Epithelial cell of proximal tubule (primary cell): ENCODE results near the gene ICAM4. TPM values are rescaled to one million over a fixed set of nuclear protein-coding genes. Genes with fewer than 3 reads are reported as not detected.
"Not testable (repeated sequence)": the region's sequence is repeated elsewhere in the genome, so short reads cannot be mapped to it uniquely, and the experiment has no call there.

Source experiments
- DNase-seq: peaks from one replicate; pipeline ENCODE4 v3.0.0-alpha.2; 2011; ENCODE audit warnings: low read depth
- H3K4me3 ChIP-seq: 2 replicates; pipeline ENCODE4 v1.5.1; 2011; ENCODE audit warnings: low read depth, mild to moderate bottlenecking, low read length
- total RNA-seq: library from RNA; depleted of rRNA; stranded (reverse); fragments of >200 nt; gene quantifications from 2 replicates; pipeline ENCODE4 v1.2.3, GENCODE V29; 2015
- TF ChIP-seq, protein P1 (sequence below): conservative IDR thresholded peaks from 2 replicates; pipeline ENCODE4 v1.5.1; 2012; ENCODE audit warnings: low read depth, mild to moderate bottlenecking, low read length

The ICAM4 gene, protein sequence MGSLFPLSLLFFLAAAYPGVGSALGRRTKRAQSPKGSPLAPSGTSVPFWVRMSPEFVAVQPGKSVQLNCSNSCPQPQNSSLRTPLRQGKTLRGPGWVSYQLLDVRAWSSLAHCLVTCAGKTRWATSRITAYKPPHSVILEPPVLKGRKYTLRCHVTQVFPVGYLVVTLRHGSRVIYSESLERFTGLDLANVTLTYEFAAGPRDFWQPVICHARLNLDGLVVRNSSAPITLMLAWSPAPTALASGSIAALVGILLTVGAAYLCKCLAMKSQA
- not detected in 2 replicates for total RNA-seq

DNA sequence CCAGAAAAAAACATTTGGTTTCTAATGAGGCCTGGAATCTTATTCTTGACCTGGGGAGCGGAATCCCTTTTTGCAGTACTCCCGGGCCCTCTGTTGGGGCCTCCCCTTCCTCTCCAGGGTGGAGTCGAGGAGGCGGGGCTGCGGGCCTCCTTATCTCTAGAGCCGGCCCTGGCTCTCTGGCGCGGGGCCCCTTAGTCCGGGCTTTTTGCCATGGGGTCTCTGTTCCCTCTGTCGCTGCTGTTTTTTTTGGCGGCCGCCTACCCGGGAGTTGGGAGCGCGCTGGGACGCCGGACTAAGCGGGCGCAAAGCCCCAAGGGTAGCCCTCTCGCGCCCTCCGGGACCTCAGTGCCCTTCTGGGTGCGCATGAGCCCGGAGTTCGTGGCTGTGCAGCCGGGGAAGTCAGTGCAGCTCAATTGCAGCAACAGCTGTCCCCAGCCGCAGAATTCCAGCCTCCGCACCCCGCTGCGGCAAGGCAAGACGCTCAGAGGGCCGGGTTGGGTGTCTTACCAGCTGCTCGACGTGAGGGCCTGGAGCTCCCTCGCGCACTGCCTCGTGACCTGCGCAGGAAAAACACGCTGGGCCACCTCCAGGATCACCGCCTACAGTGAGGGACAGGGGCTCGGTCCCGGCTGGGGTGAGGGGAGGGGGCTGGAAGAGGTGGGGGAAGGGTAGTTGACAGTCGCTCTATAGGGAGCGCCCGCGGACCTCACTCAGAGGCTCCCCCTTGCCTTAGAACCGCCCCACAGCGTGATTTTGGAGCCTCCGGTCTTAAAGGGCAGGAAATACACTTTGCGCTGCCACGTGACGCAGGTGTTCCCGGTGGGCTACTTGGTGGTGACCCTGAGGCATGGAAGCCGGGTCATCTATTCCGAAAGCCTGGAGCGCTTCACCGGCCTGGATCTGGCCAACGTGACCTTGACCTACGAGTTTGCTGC, at the start of gene ICAM4:
ICAM4 (plus strand) TSS at position 153 of the 935 bp plus-strand sequence; CDS start at position 211, 58 bp downstream.
- no peak for DNase-seq
- no peak within 1 kb of the TSS for H3K4me3 ChIP-seq
- TF ChIP-seq, protein P1, sequence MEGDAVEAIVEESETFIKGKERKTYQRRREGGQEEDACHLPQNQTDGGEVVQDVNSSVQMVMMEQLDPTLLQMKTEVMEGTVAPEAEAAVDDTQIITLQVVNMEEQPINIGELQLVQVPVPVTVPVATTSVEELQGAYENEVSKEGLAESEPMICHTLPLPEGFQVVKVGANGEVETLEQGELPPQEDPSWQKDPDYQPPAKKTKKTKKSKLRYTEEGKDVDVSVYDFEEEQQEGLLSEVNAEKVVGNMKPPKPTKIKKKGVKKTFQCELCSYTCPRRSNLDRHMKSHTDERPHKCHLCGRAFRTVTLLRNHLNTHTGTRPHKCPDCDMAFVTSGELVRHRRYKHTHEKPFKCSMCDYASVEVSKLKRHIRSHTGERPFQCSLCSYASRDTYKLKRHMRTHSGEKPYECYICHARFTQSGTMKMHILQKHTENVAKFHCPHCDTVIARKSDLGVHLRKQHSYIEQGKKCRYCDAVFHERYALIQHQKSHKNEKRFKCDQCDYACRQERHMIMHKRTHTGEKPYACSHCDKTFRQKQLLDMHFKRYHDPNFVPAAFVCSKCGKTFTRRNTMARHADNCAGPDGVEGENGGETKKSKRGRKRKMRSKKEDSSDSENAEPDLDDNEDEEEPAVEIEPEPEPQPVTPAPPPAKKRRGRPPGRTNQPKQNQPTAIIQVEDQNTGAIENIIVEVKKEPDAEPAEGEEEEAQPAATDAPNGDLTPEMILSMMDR = no peak

DNA sequence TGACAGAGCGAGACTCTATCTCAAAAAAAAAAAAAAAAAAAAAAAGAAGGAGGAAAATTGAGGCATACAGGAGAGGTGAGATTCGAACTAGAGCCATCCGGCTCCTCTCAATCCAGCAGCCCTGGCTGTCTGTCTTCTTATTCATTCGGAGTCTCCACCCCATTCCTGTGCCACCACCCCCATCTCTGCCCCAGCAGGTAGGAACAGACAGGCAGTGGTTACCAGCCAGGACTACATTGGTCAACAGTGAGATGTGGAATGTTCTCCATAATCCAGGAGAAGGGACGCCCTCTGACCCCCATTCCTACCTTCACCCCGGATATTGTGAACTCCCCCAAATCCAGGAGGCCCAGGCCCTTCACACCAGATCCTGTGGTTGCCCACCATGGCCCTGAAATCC, 49.1 kb upstream of the ICAM4 start:
- TF ChIP-seq, protein P1 = no peak

DNA sequence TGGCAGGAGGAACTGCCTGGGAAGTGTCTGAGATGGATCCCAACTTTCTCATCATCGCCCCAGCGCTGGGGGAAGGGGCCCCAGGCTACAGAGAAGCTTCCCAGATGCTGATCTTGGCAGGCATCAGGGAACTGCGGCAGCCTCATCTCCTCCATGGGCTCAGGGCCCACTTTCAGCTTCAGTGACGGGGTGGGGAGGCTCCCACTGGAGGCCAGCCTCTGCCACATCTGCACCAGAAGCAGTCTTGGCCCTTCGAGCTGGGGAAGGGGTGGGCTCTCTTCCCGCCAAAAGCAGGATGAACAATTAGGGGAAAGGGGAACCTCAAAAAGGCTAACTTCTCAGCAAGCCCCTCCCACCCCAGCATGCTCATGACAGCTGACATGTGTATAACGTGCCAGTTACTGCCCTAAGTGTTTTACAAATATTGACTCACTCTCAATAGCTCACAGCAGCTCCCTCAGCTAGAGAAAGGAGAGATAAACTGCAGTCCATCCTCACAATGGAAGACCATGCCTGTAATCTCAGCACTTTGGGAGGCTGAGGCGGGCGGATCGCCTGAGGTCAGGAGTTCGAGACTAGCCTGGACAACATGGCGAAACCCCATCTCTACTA, 48.5 kb upstream of the ICAM4 start:
- no peak overlapping the region for H3K4me3 ChIP-seq
- no peak for DNase-seq
- TF ChIP-seq, protein P1 = no peak

More for the DNA sequence above, 49.1 kb upstream of the ICAM4 start:
- no peak for DNase-seq
- H3K4me3 ChIP-seq = no peak overlapping the region

DNA sequence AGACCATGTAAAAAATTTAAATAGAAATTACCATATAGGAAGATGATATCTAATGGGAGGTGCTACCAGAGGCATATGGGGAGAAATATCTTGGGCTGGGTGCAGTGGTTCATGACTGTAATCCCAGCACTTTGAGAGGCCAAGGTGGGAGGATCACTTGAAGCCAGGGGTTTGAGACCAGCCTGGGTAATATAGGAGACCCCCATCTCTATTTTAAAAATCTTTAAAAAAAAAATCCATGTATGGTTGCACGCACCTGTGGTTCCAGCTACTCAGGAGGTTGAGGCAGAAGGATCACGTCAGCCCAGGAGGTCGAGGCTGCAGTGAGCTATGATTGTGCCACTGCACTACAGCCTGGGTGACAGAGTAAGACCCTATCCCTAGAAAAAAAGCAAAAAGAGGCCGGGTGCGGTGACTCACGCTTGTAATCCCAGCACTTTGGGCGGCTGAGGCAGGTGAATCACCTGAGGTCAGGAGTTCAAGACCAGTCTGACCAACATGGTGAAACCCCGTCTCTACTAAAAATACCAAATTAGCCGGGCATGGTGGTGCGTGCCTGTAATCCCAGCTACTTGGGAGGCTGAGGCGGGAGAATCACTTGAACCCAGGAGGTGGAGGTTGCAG, 44.8 kb upstream of the ICAM4 start:
- not testable (repeated sequence) for H3K4me3 ChIP-seq, DNase-seq

DNA sequence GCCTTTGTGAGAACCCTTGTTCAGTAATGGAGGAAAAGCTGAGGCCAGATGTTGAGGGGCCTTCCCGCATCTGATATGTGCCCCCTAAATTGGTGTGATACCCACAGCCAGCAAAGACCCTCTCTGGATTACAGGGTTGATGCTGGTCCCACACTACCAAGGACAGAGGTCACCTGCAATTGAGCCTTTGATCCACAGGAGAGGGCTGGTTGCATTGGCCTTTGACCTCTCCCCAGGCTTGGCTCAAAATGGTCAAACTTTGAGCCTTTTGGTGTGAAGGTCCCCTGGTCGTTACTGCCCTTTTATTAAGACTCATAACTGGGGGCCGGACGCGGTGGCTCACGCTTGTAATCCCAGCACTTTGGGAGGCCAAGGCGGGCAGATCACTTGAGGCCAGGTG, 43.1 kb upstream of the ICAM4 start:
- TF ChIP-seq, protein P1 = no peak
- no peak overlapping the region for H3K4me3 ChIP-seq
- no peak for DNase-seq

DNA sequence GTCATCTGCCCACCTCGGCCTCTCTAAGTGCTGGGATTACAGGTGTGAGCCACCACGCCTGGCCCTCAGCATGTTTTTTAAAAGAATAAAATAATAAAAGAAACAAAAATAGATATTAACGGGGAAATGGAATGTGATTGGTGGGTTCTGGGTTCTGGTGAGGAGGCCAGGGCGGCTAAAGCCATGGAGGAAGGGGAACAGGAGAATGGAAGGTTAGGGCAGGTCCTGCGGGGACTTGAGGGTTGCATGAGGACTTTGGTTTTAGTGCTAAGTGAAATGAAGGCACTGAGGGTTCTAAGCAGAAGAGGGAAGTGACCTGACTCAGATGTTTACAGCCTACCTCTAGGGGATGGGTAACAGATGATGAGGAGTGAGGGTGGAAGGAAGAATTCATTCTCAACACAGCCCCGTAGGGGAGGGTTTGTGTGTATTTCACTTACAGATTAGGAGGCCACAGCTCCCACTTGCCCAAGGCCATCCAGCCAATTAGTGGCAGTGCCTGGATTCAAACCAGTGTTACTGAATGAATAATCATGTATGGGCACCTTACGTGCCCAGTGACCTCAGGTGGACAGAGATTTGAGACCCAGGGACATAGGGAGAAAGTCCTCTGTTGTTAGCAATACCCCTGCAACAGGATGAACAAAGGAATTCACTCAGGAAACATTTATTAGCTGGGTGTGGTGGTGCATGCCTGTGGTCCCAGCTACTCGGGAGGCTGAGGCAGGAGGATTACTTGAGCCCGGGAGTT, 41.4 kb upstream of the ICAM4 start:
- no peak for DNase-seq
- no peak overlapping the region for H3K4me3 ChIP-seq
- TF ChIP-seq, protein P1 = no peak
